MM.1S (cell line): ENCODE results near the gene LRMDA.

Source experiments
- DNase-seq: peaks from one replicate; pipeline ENCODE4 v3.0.0-alpha.2; 2015
- H2AFZ ChIP-seq: fragments of 300-600 bp; sonication (generic); 2 replicates; pipeline ENCODE4 v1.6.0; 2016; ENCODE audit warnings: antibody characterized with exemption, low read length
- H3F3A ChIP-seq: fragments of 300-600 bp; sonication (generic); 2 replicates; pipeline ENCODE4 v1.6.1; 2016; ENCODE audit warnings: mild to moderate bottlenecking, antibody characterized with exemption, low read length, moderate library complexity, mixed read lengths; ENCODE audit not compliant: insufficient read depth
- H3K27ac ChIP-seq: fragments of 300-600 bp; sonication (generic); 2 replicates; pipeline ENCODE4 v1.5.1; 2016; ENCODE audit warnings: mild to moderate bottlenecking, low read length
- H3K27me3 ChIP-seq: fragments of 300-600 bp; sonication (generic); replicated peaks from 2 replicates; pipeline ENCODE4 v1.6.0; 2016; ENCODE audit warnings: low read length; ENCODE audit not compliant: insufficient read depth
- H3K36me3 ChIP-seq: fragments of 300-600 bp; sonication (generic); replicated peaks from 2 replicates; pipeline ENCODE4 v1.6.1; 2016; ENCODE audit warnings: mild to moderate bottlenecking, low read length, mixed read lengths; ENCODE audit not compliant: insufficient read depth
- H3K4me1 ChIP-seq: fragments of 300-600 bp; sonication (generic); 2 replicates; pipeline ENCODE4 v1.6.1; 2016; ENCODE audit warnings: low read length, mixed read lengths
- H3K4me2 ChIP-seq: fragments of 300-600 bp; sonication (generic); 2 replicates; pipeline ENCODE4 v1.6.0; 2016; ENCODE audit warnings: low read depth, low read length
- H3K4me3 ChIP-seq: fragments of 300-600 bp; sonication (generic); 2 replicates; pipeline ENCODE4 v1.5.1; 2016; ENCODE audit warnings: low read length, mixed read lengths
- H3K79me2 ChIP-seq: fragments of 300-600 bp; sonication (generic); 2 replicates; pipeline ENCODE4 v1.6.1; 2016; ENCODE audit warnings: mixed run types, low read length, mixed read lengths
- H3K9ac ChIP-seq: fragments of 300-600 bp; sonication (generic); 2 replicates; pipeline ENCODE4 v1.6.1; 2016; ENCODE audit warnings: low read length, mixed read lengths
- H3K9me2 ChIP-seq: fragments of 300-600 bp; sonication (generic); replicated peaks from 2 replicates; pipeline ENCODE4 v1.6.1; 2016; ENCODE audit warnings: mild to moderate bottlenecking, low read length, mixed read lengths; ENCODE audit not compliant: insufficient read depth
- H3K9me3 ChIP-seq: fragments of 300-600 bp; sonication (generic); replicated peaks from 2 replicates; pipeline ENCODE4 v1.6.1; 2016; ENCODE audit warnings: mild to moderate bottlenecking, low read length, mixed read lengths; ENCODE audit not compliant: insufficient read depth
- H4K20me1 ChIP-seq: fragments of 300-600 bp; sonication (generic); 2 replicates; pipeline ENCODE4 v1.6.1; 2016; ENCODE audit warnings: mild to moderate bottlenecking, low read length, moderate library complexity, mixed read lengths; ENCODE audit not compliant: insufficient read depth
- CTCF ChIP-seq: fragments of 300-600 bp; sonication (generic); IDR thresholded peaks from 2 replicates; pipeline ENCODE4 v1.5.1; 2016; ENCODE audit warnings: antibody characterized with exemption, low read length, mixed read lengths
- EZH2 ChIP-seq: fragments of 300-600 bp; sonication (generic); optimal IDR thresholded peaks from 2 replicates; pipeline ENCODE3; 2017; ENCODE audit warnings: low read depth, mild to moderate bottlenecking, antibody characterized with exemption, low read length, mixed read lengths
- EZH2phosphoT487 ChIP-seq: fragments of 300-600 bp; sonication (generic); IDR thresholded peaks from 2 replicates; pipeline ENCODE4 v1.6.1; 2018; ENCODE audit warnings: antibody characterized with exemption, low read length

The LRMDA gene

DNA sequence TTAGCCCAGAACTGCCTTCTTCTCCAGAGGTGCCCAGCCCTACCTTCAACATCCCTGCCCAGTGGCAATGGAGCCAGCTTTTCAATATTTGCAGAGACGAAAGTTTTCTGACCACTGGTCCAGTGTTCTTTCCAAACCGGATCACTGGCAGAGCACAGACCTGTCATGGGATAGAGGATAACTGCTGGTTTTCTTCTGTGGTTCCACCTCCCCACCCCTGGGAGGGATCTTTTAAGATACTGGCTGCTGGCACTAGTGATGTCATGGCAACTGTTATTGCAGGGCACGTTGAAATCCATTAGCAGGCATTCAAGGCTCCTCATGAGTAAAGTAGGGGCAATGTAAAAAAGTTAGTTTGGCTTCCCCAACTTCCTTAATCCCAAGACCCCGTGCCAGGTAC, 387.1 kb downstream of the LRMDA start:
- Histone ChIP-seq H3K4me3 (no peak overlapping the region), H3K9me3 (no peaks in the 10 kb centered on the region), H3K9me2 (no peaks in the 10 kb centered on the region), H3K4me1 (no peaks in the 10 kb centered on the region), H4K20me1 (no peaks in the 10 kb centered on the region), H2AFZ (no peak overlapping the region), H3K9ac (no peak overlapping the region), H3F3A (no peaks in the 10 kb centered on the region), H3K79me2 (no peaks in the 10 kb centered on the region), H3K36me3 (no peaks in the 10 kb centered on the region), H3K27ac (no peak overlapping the region), H3K4me2 (no peak overlapping the region), H3K27me3 (no peaks in the 10 kb centered on the region)
- TF ChIP-seq CTCF: no peak
- no peak for TF ChIP-seq EZH2phosphoT487
- no peak for TF ChIP-seq EZH2
- no peak for DNase-seq

GRCh38 chr10:75825235-75825634, 393.8 kb downstream of the LRMDA start:
- no peaks in the 10 kb centered on the region for H3F3A ChIP-seq
- no peaks in the 10 kb centered on the region for H3K79me2 ChIP-seq
- TF ChIP-seq EZH2phosphoT487 (no peak), CTCF (no peak), EZH2 (no peak)
- no peaks in the 10 kb centered on the region for H3K36me3 ChIP-seq
- no peaks in the 10 kb centered on the region for H3K9me2 ChIP-seq
- no peak overlapping the region for H3K27ac ChIP-seq
- no peak for DNase-seq
- no peak overlapping the region for H3K9ac ChIP-seq
- no peak overlapping the region for H3K4me3 ChIP-seq
- H3K4me1 ChIP-seq: no peaks in the 10 kb centered on the region
- H3K4me2 ChIP-seq: no peak overlapping the region
- H2AFZ ChIP-seq: no peak overlapping the region
- H3K27me3 ChIP-seq: no peaks in the 10 kb centered on the region
- H3K9me3 ChIP-seq: no peaks in the 10 kb centered on the region
- H4K20me1 ChIP-seq: no peaks in the 10 kb centered on the region

DNA sequence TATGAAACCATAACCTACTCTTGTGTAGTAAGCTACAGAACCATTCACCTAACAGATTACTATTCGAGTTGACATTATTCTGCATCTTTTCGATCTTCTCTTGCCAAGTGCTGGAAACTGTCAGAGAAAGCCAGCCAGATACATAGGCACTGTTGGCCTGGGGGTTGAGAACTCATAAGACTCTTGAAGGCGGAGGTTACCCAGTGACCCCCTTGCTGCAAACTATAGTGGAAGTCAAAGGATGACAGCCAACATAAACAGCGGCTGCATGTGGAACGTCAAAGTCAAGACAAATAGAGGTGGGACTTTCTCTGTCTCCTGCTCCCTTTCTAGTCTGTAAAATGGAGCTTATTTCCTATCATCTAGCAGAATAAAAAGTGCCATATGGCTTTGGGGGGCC, 394.2 kb downstream of the LRMDA start:
- H3K4me3 ChIP-seq: no peak overlapping the region
- H3K36me3 ChIP-seq: no peaks in the 10 kb centered on the region
- H3K9me3 ChIP-seq: no peaks in the 10 kb centered on the region
- H3K79me2 ChIP-seq: no peaks in the 10 kb centered on the region
- no peaks in the 10 kb centered on the region for H3K27me3 ChIP-seq
- DNase-seq: no peak
- no peak overlapping the region for H3K9ac ChIP-seq
- no peaks in the 10 kb centered on the region for H3K9me2 ChIP-seq
- no peaks in the 10 kb centered on the region for H4K20me1 ChIP-seq
- H3K4me2 ChIP-seq: no peak overlapping the region
- H3K27ac ChIP-seq: no peak overlapping the region
- H2AFZ ChIP-seq: no peak overlapping the region
- H3K4me1 ChIP-seq: no peaks in the 10 kb centered on the region
- TF ChIP-seq EZH2phosphoT487 (no peak), EZH2 (no peak), CTCF (no peak)
- no peaks in the 10 kb centered on the region for H3F3A ChIP-seq
